Lung (tissue), 12 donors: ENCODE results near the gene HAX1. TPM values are rescaled to one million over a fixed set of nuclear protein-coding genes. Genes with fewer than 3 reads are reported as not detected.
"Not testable (repeated sequence)": the region's sequence is repeated elsewhere in the genome, so short reads cannot be mapped to it uniquely, and the experiment has no call there.

ENCODE experiments used
- ATAC-seq: fragments of 200-7000 bp; cut with Tn5 transposase; one replicate; pipeline ENCODE4 v1.9.1; 2020; ENCODE audit warnings: moderate number of reproducible peaks; ENCODE audit not compliant: insufficient read depth, low FRiP score
- DNase-seq, 3 donors: peaks; one replicate each; pipeline ENCODE4 v3.0.0-alpha.2; 2013 to 2017
- H3K27ac ChIP-seq, 2 donors: one replicate each; pipeline ENCODE4 v1.5.1; 2013; ENCODE audit warnings: mild to moderate bottlenecking in 2 of 2, moderate library complexity in 2 of 2, control low read depth in 1 of 2, inconsistent platforms in 1 of 2, low read depth in 1 of 2, low read length in 1 of 2
- H3K27me3 ChIP-seq, 3 donors: one replicate each; pipeline ENCODE4 v1.5.1; 2013; ENCODE audit warnings: low read length in 2 of 3; ENCODE audit not compliant: control insufficient read depth in 3 of 3, insufficient read depth in 3 of 3
- H3K36me3 ChIP-seq, 4 donors: one replicate each; pipeline ENCODE4 v1.5.1; 2013; ENCODE audit warnings: low read length in 4 of 4, mild to moderate bottlenecking in 1 of 4, moderate library complexity in 1 of 4; ENCODE audit not compliant: control insufficient read depth in 4 of 4, insufficient read depth in 4 of 4
- H3K4me1 ChIP-seq, 5 donors: one replicate each; pipeline ENCODE4 v1.5.1; 2013; ENCODE audit warnings: low read length in 5 of 5, mild to moderate bottlenecking in 2 of 5, moderate library complexity in 1 of 5; ENCODE audit not compliant: control insufficient read depth in 5 of 5, insufficient read depth in 5 of 5
- H3K4me3 ChIP-seq: one replicate; pipeline ENCODE4 v1.5.1; 2013; ENCODE audit warnings: mild to moderate bottlenecking, control low read depth, moderate library complexity
- H3K9ac ChIP-seq, 2 donors: one replicate each; pipeline ENCODE4 v1.5.1; 2013; ENCODE audit warnings: low read length in 2 of 2, control low read depth in 1 of 2; ENCODE audit not compliant: insufficient read depth in 1 of 2
- H3K9me3 ChIP-seq, 4 donors: one replicate each; pipeline ENCODE4 v1.5.1; 2013; ENCODE audit warnings: low read length in 3 of 4, mild to moderate bottlenecking in 1 of 4, moderate library complexity in 1 of 4; ENCODE audit not compliant: control insufficient read depth in 4 of 4, insufficient read depth in 3 of 4
- CTCF ChIP-seq: IDR thresholded peaks from 2 replicates; pipeline ENCODE4 v1.5.1; 2012; ENCODE audit warnings: mild to moderate bottlenecking; ENCODE audit errors: control extremely low read depth, extremely low read depth
- WGBS, 2 donors: extraction: QIAGEN DNeasy Blood & Tissue Kit; methylation state at CpG; one replicate each; pipeline ENCODE4 v1.1.7; 2013; 5-methylcytosine and 5-hydroxymethylcytosine counted together
- polyA plus RNA-seq, 2 donors: library from polyadenylated mRNA; stranded (reverse); fragments of 200-250 nt; gene quantifications; one replicate each; pipeline ENCODE4 v1.2.1, GENCODE V29; 2013
- total RNA-seq, 2 donors: library from RNA; depleted of rRNA in 1 of 2; stranded (reverse); fragments of >200 nt in 1 of 2; gene quantifications; one replicate each; pipeline ENCODE4 v1.2.1, GENCODE V29; 2014 to 2021
- donor health status: control.
- donor health status: control.
- donor health status: Bipolar disorder and iron deficiency.
- donor health status: healthy.
- donor health status: DM: yes; HTN: yes; CAD: no.

The HAX1 gene
- total and polyA plus RNA-seq, 4 donors, result 42.7 to 168 (median 89.5) TPM

GRCh38 chr1:154301582-154301981 lies 29.2 kb downstream of the HAX1 start:
- no peaks in the 10 kb centered on the region for H3K9me3 ChIP-seq
- WGBS, 2 donors, result 78 to 79% methylated on average over 1 of the region's 1 CpG

GRCh38 chr1:154304664-154305337 lies 32.4 kb downstream of the HAX1 start:
- Histone ChIP-seq H3K4me1 (no peaks in the 10 kb centered on the region), H3K27me3 (no peaks in the 10 kb centered on the region), H3K9ac (no peak overlapping the region), H3K36me3 (no peaks in the 10 kb centered on the region), H3K9me3 (peaks cover 0 to 3% (median 0%) of the 10 kb centered on the region in 4 donors), H3K4me3 (no peak overlapping the region), H3K27ac (no peak overlapping the region)
- no peak for TF ChIP-seq CTCF
- DNase-seq, result no peak
- no peak for ATAC-seq
- 83 to 88% methylated on average over 9 of the region's 9 CpGs for whole genome bisulfite sequencing, 2 donors

More at GRCh38 chr1:154301582-154301981, 29.2 kb downstream of the HAX1 start:
- ATAC-seq (no peak), DNase-seq (no peak)
- H3K4me3 ChIP-seq, result no peak overlapping the region
- TF ChIP-seq CTCF, result no peak
- H3K27me3 ChIP-seq, result no peaks in the 10 kb centered on the region
- H3K36me3 ChIP-seq, result no peaks in the 10 kb centered on the region
- H3K9ac ChIP-seq, result no peak overlapping the region
- H3K27ac ChIP-seq, result no peak overlapping the region
- no peaks in the 10 kb centered on the region for H3K4me1 ChIP-seq

GRCh38 chr1:154306151-154306550 lies 33.7 kb downstream of the HAX1 start:
- WGBS, 2 donors, result 85 to 89% methylated on average over 3 of the region's 3 CpGs
- H3K36me3 ChIP-seq, result no peaks in the 10 kb centered on the region
- DNase-seq, result no peak
- no peaks in the 10 kb centered on the region for H3K4me1 ChIP-seq
- H3K27me3 ChIP-seq, result no peaks in the 10 kb centered on the region
- H3K27ac ChIP-seq, result no peak overlapping the region
- TF ChIP-seq CTCF, result no peak
- ATAC-seq, result no peak
- H3K9ac ChIP-seq, result no peak overlapping the region
- H3K9me3 ChIP-seq, result peaks cover 0 to 3% (median 0%) of the 10 kb centered on the region in 4 donors
- no peak overlapping the region for H3K4me3 ChIP-seq

GRCh38 chr1:154307670-154308270 lies 35.3 kb downstream of the HAX1 start:
- H3K27me3 ChIP-seq, H3K9ac ChIP-seq, H3K4me1 ChIP-seq, H3K27ac ChIP-seq, H3K9me3 ChIP-seq, H3K36me3 ChIP-seq, H3K4me3 ChIP-seq, DNase-seq, ATAC-seq: not testable (repeated sequence)
- WGBS, 2 donors, result 55 to 66% methylated on average over 4 of the region's 4 CpGs

- not testable (repeated sequence) for H3K9ac ChIP-seq, ATAC-seq, H3K4me3 ChIP-seq, H3K4me1 ChIP-seq, H3K27me3 ChIP-seq, H3K9me3 ChIP-seq, H3K27ac ChIP-seq, DNase-seq, H3K36me3 ChIP-seq
- 84 to 86% methylated on average over 7 of the region's 7 CpGs for WGBS, 2 donors
Observed at GRCh38 chr1:154309136-154309535, 36.7 kb downstream of the HAX1 start.
